SK-N-MC (cell line): ENCODE measurements around the gene STK11.

Experiments used
- EZH2 ChIP-seq: fragments of 200-600 bp; sonication (generic); IDR thresholded peaks from one replicate; pipeline ENCODE4 v1.6.1; 2017; ENCODE audit warnings: antibody characterized with exemption
- POLR2AphosphoS5 ChIP-seq: IDR thresholded peaks from 2 replicates; pipeline ENCODE4 v1.6.1; 2012; ENCODE audit warnings: mild to moderate bottlenecking, low read depth, low read length, borderline replicate concordance

DNA sequence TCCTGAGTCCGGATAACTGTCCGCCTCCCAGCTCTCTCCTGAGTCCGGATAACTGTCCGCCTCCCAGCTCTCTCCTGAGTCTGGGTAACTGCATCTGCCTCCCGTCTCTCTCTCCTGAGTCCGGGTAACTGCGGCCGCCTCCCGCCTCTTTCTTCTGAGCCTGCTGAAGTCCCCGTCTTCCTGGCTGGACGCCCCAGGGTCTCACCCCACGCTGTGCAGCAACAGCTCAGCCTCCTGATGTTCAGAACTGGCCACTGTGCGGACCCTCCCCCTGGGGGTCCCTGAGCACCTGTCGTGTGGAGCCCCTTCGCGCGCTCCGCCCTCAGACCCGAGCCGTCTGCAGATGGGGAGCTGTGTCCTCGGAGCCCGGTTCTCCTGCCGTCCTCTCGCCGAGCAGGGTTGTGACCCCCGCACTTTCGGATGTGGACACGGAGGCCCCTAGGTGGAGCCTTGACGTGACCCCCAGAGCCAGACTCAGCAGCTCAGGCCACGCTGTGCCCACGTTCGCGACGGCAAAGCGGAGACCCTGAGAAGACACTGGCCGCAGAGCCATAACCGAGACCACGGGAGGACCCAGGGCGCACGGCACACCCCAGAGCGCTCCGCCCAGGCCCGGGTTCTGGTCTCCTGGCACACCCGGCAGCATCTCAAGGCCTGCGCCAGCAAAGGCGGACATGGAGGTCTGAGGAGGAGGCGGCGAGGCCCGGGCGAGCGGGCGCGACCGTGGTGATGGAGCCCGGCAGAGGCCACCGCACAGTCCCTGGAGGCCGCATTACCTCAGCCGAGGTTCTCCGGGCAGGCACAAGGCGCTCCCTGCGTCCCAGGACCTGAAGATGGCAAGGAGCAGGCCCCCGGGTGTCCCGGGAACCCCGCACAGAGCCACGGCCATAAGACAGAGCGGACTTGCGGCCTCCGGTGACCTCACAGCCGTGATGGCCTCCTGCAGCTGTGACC, 47.4 kb upstream of the STK11 start:
- TF ChIP-seq EZH2 (no peak), POLR2AphosphoS5 (no peak)
